K562 (cell line): ENCODE measurements around the gene C19orf67. TPM values are rescaled to one million over a fixed set of nuclear protein-coding genes. Genes with fewer than 3 reads are reported as not detected.
A peak's percentile ranks its signal among the peaks of the same experiment; 100 is the strongest.

ENCODE experiments used
- ATAC-seq: fragments of 200-7000 bp; cut with Tn5 transposase; 3 replicates; pipeline ENCODE4 v1.9.1; 2020; ENCODE audit warnings: moderate library complexity
- BruUV-seq: library from RNA; stranded (reverse); fragments of 400-500 nt; replicated peaks from 2 replicates; lab custom pipeline; 2021; lab: Mats Ljungman, UMichigan
- CTCF ChIA-PET: fragments of 300-600 bp; formaldehyde crosslinking; extraction: SDS; loops from one replicate; lab custom pipeline; 2021; ENCODE audit warnings: low intra/inter-chr PET ratio; lab: Yijun Ruan, JAX
- POLR2A ChIA-PET: fragments of 300-600, 350-650 bp; sonication (Branson Sonifier 250); formaldehyde crosslinking; extraction: SDS; loops from one replicate; lab custom pipeline; 2021; ENCODE audit warnings: antibody characterized with exemption, inconsistent platforms; lab: Yijun Ruan, JAX
- DNase-seq, 4 experiments: peaks; one replicate each; pipeline versions ENCODE4 v3.0.0 to v3.0.0-alpha.2; 2011 to 2018; ENCODE audit warnings: low spot score in 3 of 4, mixed read lengths in 3 of 4; ENCODE audit errors: extremely low read depth in 1 of 4
- FAIRE-seq: peaks from 2 replicates; lab custom pipeline; 2011; peaks lifted over from hg19 to GRCh38; lab: Jason Lieb, UNC
- H2AFZ ChIP-seq: 2 replicates; pipeline ENCODE4 v1.6.0; 2011; ENCODE audit warnings: low read depth, low read length, control low read depth, inconsistent platforms
- H3K27ac ChIP-seq: fragments of 200-600 bp; 3 replicates; pipeline ENCODE4 v1.8.0; 2011; ENCODE audit warnings: low read depth, mild to moderate bottlenecking, control low read depth, inconsistent platforms, low read length, moderate library complexity, mixed read lengths; ENCODE audit errors: extremely low read depth
- H3K27me3 ChIP-seq, 2 experiments: fragments of 300-600 bp in 1 of 2; 2 replicates in 1 of 2; 3 replicates in 1 of 2; pipeline versions ENCODE4 v1.6.0 to v1.8.0; 2011; ENCODE audit warnings: inconsistent platforms in 2 of 2, low read length in 2 of 2, mild to moderate bottlenecking in 1 of 2, mixed read lengths in 1 of 2, moderate library complexity in 1 of 2; ENCODE audit not compliant: control insufficient read depth in 2 of 2, insufficient read depth in 2 of 2
- H3K36me3 ChIP-seq: fragments of 300-600 bp; 3 replicates; pipeline ENCODE4 v1.8.0; 2011; ENCODE audit warnings: mild to moderate bottlenecking, low read length, inconsistent platforms; ENCODE audit not compliant: control insufficient read depth, insufficient read depth
- H3K4me1 ChIP-seq, 2 experiments: fragments of 200-600 bp in 1 of 2; replicated peaks in 1 of 2; 2 replicates in 1 of 2; 3 replicates in 1 of 2; pipeline versions ENCODE4 v1.5.1 to v1.8.0; 2011; ENCODE audit warnings: inconsistent platforms in 2 of 2, low read length in 2 of 2, mild to moderate bottlenecking in 1 of 2, mixed read lengths in 1 of 2, moderate library complexity in 1 of 2; ENCODE audit not compliant: control insufficient read depth in 2 of 2, insufficient read depth in 2 of 2
- H3K4me2 ChIP-seq: 2 replicates; pipeline ENCODE4 v1.6.1; 2011; ENCODE audit warnings: low read length, control low read depth, inconsistent platforms, mixed read lengths; ENCODE audit not compliant: insufficient read depth
- H3K4me3 ChIP-seq: fragments of 200-600 bp; sonication (generic), shearing (Covaris generic); 2 replicates; pipeline ENCODE4 v1.5.1; 2016; ENCODE audit warnings: control low read depth, inconsistent platforms
- H3K79me2 ChIP-seq: fragments of 200-600 bp; 3 replicates; pipeline ENCODE4 v1.8.0; 2011; ENCODE audit warnings: low read length, inconsistent platforms; ENCODE audit not compliant: control insufficient read depth, insufficient read depth
- H3K9ac ChIP-seq, 2 experiments: 2 replicates each; pipeline versions ENCODE4 v1.6.0 to v1.6.1; 2011; ENCODE audit warnings: low read depth in 2 of 2, low read length in 2 of 2, control low read depth in 1 of 2, inconsistent platforms in 1 of 2, mild to moderate bottlenecking in 1 of 2, mixed read lengths in 1 of 2; ENCODE audit not compliant: insufficient read depth in 1 of 2
- H3K9me1 ChIP-seq: one replicate; pipeline ENCODE4 v1.6.0; 2011; ENCODE audit warnings: inconsistent platforms, mild to moderate bottlenecking, low read length, moderate library complexity; ENCODE audit not compliant: control insufficient read depth, insufficient read depth
- H3K9me3 ChIP-seq: replicated peaks from 2 replicates; pipeline ENCODE4 v1.5.1; 2011; ENCODE audit warnings: low read depth, low read length, inconsistent platforms; ENCODE audit not compliant: control insufficient read depth, insufficient read depth
- H4K20me1 ChIP-seq: replicated peaks from 2 replicates; pipeline ENCODE4 v1.6.1; 2011; ENCODE audit warnings: low read length, inconsistent platforms, mixed read lengths; ENCODE audit not compliant: control insufficient read depth, insufficient read depth
- CC2D1A ChIP-seq: fragments of 450-650 bp; IDR thresholded peaks from 2 replicates; pipeline ENCODE4 v1.6.1; 2017; ENCODE audit warnings: mild to moderate bottlenecking
- CCNT2 ChIP-seq: IDR thresholded peaks from 2 replicates; pipeline ENCODE4 v1.6.1; 2011; ENCODE audit warnings: borderline replicate concordance, low read depth, mild to moderate bottlenecking, moderate library complexity, mixed read lengths, low read length; ENCODE audit not compliant: insufficient read length; ENCODE audit errors: extremely low read depth
- CTBP1 ChIP-seq: fragments of 450-650 bp; IDR thresholded peaks from 2 replicates; pipeline ENCODE4 v1.6.1; 2016; ENCODE audit warnings: borderline replicate concordance
- FUS ChIP-seq: fragments of 200-400 bp; formaldehyde crosslinking; optimal IDR thresholded peaks from 2 replicates; pipeline ENCODE3; 2017; ENCODE audit warnings: low read depth, low read length
- HDAC1 ChIP-seq, 2 experiments: fragments of 450-650 bp; IDR thresholded peaks; 2 replicates each; pipeline ENCODE4 v1.6.1; 2016 to 2017; ENCODE audit warnings: inconsistent platforms in 1 of 2, mild to moderate bottlenecking in 1 of 2, moderate library complexity in 1 of 2
- NFE2 ChIP-seq: IDR thresholded peaks from 2 replicates; pipeline ENCODE4 v1.6.1; 2014; ENCODE audit warnings: antibody characterized with exemption, low read depth
- NR2C2 ChIP-seq, 2 experiments: fragments of 200-800 bp in 1 of 2; sonication (Bioruptor generic) in 1 of 2; sonication (generic) in 1 of 2; formaldehyde crosslinking in 1 of 2; IDR thresholded peaks; 2 replicates each; pipeline versions ENCODE4 v1.6.1 to v1.8.0; 2016 to 2022; ENCODE audit warnings: mild to moderate bottlenecking in 1 of 2, missing compliant biosample characterization in 1 of 2, missing genetic modification characterization in 1 of 2, missing genetic modification reagents in 1 of 2
- NRF1 ChIP-seq, 2 experiments: fragments of 450-650 bp; IDR thresholded peaks in 1 of 2; conservative IDR thresholded peaks in 1 of 2; 2 replicates each; pipeline ENCODE4 v1.6.1; 2014; ENCODE audit warnings: mild to moderate bottlenecking in 2 of 2
- PHF8 ChIP-seq: fragments of 200-600 bp; sonication (generic); IDR thresholded peaks from 2 replicates; pipeline ENCODE4 v1.6.1; 2012; ENCODE audit warnings: mixed run types, mild to moderate bottlenecking, inconsistent platforms, low read length, moderate library complexity, borderline replicate concordance
- TBP ChIP-seq: optimal IDR thresholded peaks from 2 replicates; pipeline ENCODE3; 2011; ENCODE audit warnings: low read depth, low read length, improper control_type of control experiment
- ZNF347 ChIP-seq: fragments of 450-650 bp; formaldehyde crosslinking; IDR thresholded peaks from 2 replicates; pipeline ENCODE4 v1.4.0; 2020; ENCODE audit warnings: low read depth, mild to moderate bottlenecking, moderate library complexity
- WGBS: fragments of 100-300 bp; shearing (Covaris generic); methylation state at CpG from one replicate; pipeline ENCODE4 v1.1.6; 2016; ENCODE audit warnings: low coverage, mixed read lengths; ENCODE audit not compliant: insufficient coverage; ENCODE audit errors: missing lambda C conversion rate; 5-methylcytosine and 5-hydroxymethylcytosine counted together
- in situ Hi-C: fragments of 300-500 bp; cut with MboI; formaldehyde crosslinking; loops from 4 replicates; pipeline ENCODE4 v1.15.0; 2018; ENCODE audit warnings: inconsistent platforms, mixed read lengths
- intact Hi-C: fragments of 100-400 bp; cut with micrococcal nuclease; formaldehyde crosslinking; loops from 2 replicates; pipeline ENCODE4 v1.14.2; 2022
- polyA plus RNA-seq, 8 experiments: library from polyadenylated mRNA; depleted of rRNA in 4 of 8; stranded (reverse) in 5 of 8; unstranded in 3 of 8; fragments of >200 nt; fragmentation: Nextera tagmentation in 2 of 8; fragmentation: Illumina TruSeq in 1 of 8; extraction: Ambion mirVana in 2 of 8; extraction: Trizol in 1 of 8; gene quantifications; 2 replicates each; pipeline versions ENCODE4 v1.2.1 to v1.2.3, GENCODE V29; 2011 to 2014; ENCODE audit warnings: inconsistent platforms in 1 of 8, missing spikeins in 1 of 8
- total RNA-seq, 7 experiments: library from RNA; depleted of rRNA in 6 of 7; stranded (reverse); fragments of >200 nt in 6 of 7; fragmentation: Illumina TruSeq in 2 of 7; extraction: Trizol in 2 of 7; gene quantifications; 2 replicates each; pipeline versions ENCODE4 v1.2.1 to v1.2.3, GENCODE V29; 2011 to 2021; ENCODE audit warnings: low replicate concordance in 1 of 7
- TF ChIP-seq, protein P1 (sequence below): sonication (generic); formaldehyde crosslinking; IDR thresholded peaks from 2 replicates; pipeline ENCODE4 v1.8.0; 2022; ENCODE audit warnings: mild to moderate bottlenecking, missing genetic modification reagents
- TF ChIP-seq, protein P2 (sequence below): fragments of 250-450 bp; sonication (Bioruptor Pico); IDR thresholded peaks from 2 replicates; pipeline ENCODE4 v1.4.0; 2020

Gene C19orf67
- total and polyA plus RNA-seq, 9 of the 15 experiments (the other 6 are each of a cell fraction or from before 2014, with no cell fraction given) = 0.29 to 1.8 (median 0.51) TPM; not detected in 3

DNA sequence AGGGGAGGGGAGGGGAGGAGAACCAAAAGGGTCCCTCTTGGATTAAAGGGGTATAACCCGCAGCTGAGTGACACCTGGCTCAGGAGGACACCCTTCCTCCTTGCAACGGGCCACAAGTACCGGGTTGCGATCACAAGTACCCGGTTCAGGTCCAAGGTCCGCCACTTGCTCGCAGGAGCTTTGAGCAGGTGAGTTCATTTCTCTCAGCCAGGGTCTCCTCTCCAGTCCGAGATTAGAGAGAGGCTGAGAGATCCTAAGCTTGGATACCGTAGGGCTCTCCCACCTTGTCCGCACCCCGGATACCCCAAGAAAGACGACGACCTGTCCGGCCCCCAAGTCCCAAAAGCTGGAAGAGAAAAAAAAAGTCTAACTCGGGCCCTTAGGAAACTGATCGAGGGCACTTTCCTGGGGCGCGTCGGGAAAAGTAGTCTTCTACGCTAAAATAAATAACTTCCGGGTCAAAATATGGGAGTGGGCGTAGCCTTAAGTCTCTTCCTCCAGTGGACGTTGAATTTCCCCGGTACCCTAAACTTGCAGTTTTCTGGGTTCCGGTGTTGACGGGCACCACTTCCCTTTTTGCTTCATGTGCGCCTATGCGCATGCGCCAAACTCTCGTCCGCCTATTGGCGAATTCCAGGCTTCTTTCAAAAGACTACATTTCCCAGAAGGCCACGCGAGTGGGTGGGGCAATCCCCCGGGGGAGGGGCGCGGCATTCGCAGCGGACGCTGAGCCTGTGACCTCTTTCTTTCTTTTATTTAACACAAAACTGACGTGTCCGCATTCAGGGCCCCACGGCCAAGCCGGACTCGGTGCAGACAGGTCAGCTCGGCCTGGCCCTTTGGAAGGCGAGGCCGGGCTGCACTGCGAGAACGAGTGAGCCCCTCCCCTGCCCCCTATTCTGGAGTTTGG lies 4.4 kb downstream of the C19orf67 start:
- H3K9me1 ChIP-seq = no peaks in the 10 kb centered on the region
- H2AFZ ChIP-seq = peak overlapping the region; percentile 83
- no peaks in the 10 kb centered on the region for H3K9me3 ChIP-seq
- peak overlapping the region; percentile 63 for H3K4me3 ChIP-seq
- ATAC-seq = peak; percentile 90
- peaks cover 9% of the 10 kb centered on the region; the same call in 1 of the 3 replicates for H3K79me2 ChIP-seq
- H3K9ac ChIP-seq = peak overlapping the region; percentile 84 to 93
- under 1% methylated on average over 48 of the region's 50 CpGs for WGBS
- peak; percentile 100 for FAIRE-seq
- no peaks in the 10 kb centered on the region for H4K20me1 ChIP-seq
- in situ Hi-C loops = no loop called here
- TSS peak; percentile 88 for BruUV-seq
- ChIA-PET POLR2A (interaction anchor here (0.6 to 1.7 kb wide), 5 partner anchors 10 to 208 kb away, joined by 3 to 5 read pairs (median 4); partner anchors contain the start of genes ASF1B and DCAF15), CTCF (interaction anchor here (0.8 kb wide), 1 partner anchor 200 kb away, joined by 4 read pairs; no protein-coding TSS in a partner anchor)
- DNase-seq = peak; percentile 89 to 99 (median 94)
- intact Hi-C loops = no loop called here
- peak overlapping the region; percentile 91 for H3K4me2 ChIP-seq
- peak overlapping the region; percentile 84 for H3K27ac ChIP-seq
- no peaks in the 10 kb centered on the region for H3K27me3 ChIP-seq
- peaks cover 3% of the 10 kb centered on the region; the same call in 1 of the 3 replicates for H3K36me3 ChIP-seq
- peaks cover 10 to 30% of the 10 kb centered on the region in 2 experiments; a peak in 4 of 5 replicates for H3K4me1 ChIP-seq
- TF ChIP-seq NRF1 (conservative IDR thresholded peaks at IDR 0.05 in 1 of 2, IDR thresholded peaks at IDR 0.05 in 1 of 2) (peak; percentile 98), NFE2 (peak; percentile 54; the same call in 1 of the 2 replicates), FUS (no peak), NR2C2 (CRISPR knock-in tag; IDR thresholded peaks at IDR 0.05) (peak; percentile 97), NR2C2 (tag; IDR thresholded peaks at IDR 0.05) (peak; percentile 100), CCNT2 (peak; percentile 45), CTBP1 (peak; percentile 32), TBP (peak; percentile 86), PHF8 (peak; percentile 82; the same call in 1 of the 2 replicates), ZNF347 (CRISPR knock-in tag) (no peak), CC2D1A (0 out of 2 replicates have a peak, but pooled peaks have one; percentile 27), HDAC1 (IDR thresholded peaks at IDR 0.05) (0 out of 4 replicates have a peak, but pooled peaks of 1 of the 2 experiments have one; percentile 38)
- TF ChIP-seq, protein P1, sequence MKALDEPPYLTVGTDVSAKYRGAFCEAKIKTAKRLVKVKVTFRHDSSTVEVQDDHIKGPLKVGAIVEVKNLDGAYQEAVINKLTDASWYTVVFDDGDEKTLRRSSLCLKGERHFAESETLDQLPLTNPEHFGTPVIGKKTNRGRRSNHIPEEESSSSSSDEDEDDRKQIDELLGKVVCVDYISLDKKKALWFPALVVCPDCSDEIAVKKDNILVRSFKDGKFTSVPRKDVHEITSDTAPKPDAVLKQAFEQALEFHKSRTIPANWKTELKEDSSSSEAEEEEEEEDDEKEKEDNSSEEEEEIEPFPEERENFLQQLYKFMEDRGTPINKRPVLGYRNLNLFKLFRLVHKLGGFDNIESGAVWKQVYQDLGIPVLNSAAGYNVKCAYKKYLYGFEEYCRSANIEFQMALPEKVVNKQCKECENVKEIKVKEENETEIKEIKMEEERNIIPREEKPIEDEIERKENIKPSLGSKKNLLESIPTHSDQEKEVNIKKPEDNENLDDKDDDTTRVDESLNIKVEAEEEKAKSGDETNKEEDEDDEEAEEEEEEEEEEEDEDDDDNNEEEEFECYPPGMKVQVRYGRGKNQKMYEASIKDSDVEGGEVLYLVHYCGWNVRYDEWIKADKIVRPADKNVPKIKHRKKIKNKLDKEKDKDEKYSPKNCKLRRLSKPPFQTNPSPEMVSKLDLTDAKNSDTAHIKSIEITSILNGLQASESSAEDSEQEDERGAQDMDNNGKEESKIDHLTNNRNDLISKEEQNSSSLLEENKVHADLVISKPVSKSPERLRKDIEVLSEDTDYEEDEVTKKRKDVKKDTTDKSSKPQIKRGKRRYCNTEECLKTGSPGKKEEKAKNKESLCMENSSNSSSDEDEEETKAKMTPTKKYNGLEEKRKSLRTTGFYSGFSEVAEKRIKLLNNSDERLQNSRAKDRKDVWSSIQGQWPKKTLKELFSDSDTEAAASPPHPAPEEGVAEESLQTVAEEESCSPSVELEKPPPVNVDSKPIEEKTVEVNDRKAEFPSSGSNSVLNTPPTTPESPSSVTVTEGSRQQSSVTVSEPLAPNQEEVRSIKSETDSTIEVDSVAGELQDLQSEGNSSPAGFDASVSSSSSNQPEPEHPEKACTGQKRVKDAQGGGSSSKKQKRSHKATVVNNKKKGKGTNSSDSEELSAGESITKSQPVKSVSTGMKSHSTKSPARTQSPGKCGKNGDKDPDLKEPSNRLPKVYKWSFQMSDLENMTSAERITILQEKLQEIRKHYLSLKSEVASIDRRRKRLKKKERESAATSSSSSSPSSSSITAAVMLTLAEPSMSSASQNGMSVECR (CRISPR knock-in tag) = no peak; the same call in 1 of the 2 replicates
- TF ChIP-seq, protein P2, sequence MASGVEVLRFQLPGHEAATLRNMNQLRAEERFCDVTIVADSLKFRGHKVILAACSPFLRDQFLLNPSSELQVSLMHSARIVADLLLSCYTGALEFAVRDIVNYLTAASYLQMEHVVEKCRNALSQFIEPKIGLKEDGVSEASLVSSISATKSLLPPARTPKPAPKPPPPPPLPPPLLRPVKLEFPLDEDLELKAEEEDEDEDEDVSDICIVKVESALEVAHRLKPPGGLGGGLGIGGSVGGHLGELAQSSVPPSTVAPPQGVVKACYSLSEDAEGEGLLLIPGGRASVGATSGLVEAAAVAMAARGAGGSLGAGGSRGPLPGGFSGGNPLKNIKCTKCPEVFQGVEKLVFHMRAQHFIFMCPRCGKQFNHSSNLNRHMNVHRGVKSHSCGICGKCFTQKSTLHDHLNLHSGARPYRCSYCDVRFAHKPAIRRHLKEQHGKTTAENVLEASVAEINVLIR (CRISPR knock-in tag) = 0 out of 2 replicates have a peak, but pooled peaks have one; percentile 24
